NCI-H526 (cell line): ENCODE data around the gene SARNP.
"Not testable (repeated sequence)": the region's sequence is repeated elsewhere in the genome, so short reads cannot be mapped to it uniquely, and the experiment has no call there.

Experiments
- DNase-seq, 2 experiments: peaks; one replicate each; lab custom pipeline; 2025; lab: John Stamatoyannopoulos, UW

Gene SARNP

GRCh38 chr12:55817345-55818139, at the start of gene SARNP, which contains the start of gene ORMDL2:
Gene SARNP, minus strand, starts transcription at chr12:55817724. Its CDS starts 23 bp downstream, at chr12:55817701.
Gene ORMDL2, plus strand, starts transcription at chr12:55818041. Its CDS starts 959 bp downstream, at chr12:55819000.
- peak; percentile 99 to 100 for DNase-seq

DNA sequence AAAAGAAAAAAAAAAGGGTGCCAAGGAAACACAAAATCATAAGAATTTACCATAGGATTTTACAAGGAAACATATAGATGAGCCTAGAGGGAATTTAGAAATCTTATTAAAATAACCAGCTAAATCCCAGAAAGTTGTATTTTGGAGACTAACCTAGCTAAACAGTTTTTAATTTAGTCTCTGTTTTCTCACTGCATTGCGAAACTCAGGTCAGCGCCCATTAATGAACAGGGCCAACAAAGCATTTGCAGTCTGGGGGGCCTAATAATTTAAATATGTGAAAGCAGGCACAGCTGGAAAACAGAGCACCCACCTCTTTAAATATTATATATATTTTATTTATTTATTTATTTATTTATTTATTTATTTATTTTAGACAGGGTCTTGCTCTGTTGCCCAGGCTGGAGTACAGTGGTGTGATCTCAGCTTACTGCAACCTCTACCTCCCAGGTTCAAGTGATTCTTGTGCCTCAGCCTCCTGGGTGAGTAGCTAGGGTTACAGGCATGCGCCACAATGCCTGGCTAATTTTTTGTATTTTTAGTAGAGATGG, 49.0 kb upstream of the SARNP start:
- not testable (repeated sequence) for DNase-seq

GRCh38 chr12:55865327-55865726, 47.8 kb upstream of the SARNP start:
- DNase-seq = no peak

- not testable (repeated sequence) for DNase-seq
Measured at GRCh38 chr12:55862931-55863330, 45.4 kb upstream of the SARNP start.

- no peak for DNase-seq
Measured at GRCh38 chr12:55862286-55862685, 44.8 kb upstream of the SARNP start.

DNA sequence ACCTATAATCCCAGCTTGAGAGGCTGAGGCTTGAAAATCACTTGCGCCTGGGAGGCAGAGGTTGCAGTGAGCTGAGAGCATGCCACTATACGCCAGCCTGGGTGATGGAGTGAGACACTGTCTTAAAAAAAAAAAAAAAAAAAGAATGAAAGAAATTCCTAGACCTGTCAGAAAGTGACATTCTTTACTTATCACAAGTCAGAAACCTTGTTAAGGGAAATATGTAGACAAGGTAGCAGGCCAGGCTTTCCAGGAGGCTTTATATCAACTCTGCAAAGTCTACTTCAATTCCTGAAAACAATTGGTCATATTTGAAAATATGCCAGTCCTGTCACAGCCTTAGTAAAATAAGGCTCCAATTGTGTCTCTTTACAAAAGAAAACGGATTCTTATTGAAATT, 44.3 kb upstream of the SARNP start:
- no peak for DNase-seq

DNA sequence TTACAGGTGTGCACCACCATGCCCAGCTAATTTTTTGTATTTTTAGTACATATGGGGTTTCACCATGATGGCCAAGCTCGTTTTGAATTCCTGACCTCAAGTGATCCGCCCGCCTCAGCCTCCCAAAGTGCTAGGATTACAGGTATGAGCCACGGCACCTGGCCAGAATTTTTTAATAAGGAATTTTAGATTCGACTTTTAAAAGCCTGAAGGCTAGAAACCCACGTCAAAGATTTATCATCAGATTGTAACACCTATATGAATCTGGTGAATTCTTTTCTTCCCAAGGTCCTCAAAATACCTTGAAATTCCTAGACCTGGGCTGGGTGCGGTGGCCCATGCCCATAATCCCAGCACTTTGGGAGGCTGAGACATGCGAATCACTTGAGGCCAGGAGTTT, 43.9 kb upstream of the SARNP start:
- no peak for DNase-seq

GRCh38 chr12:55852740-55853139, 35.2 kb upstream of the SARNP start:
- DNase-seq = no peak

DNA sequence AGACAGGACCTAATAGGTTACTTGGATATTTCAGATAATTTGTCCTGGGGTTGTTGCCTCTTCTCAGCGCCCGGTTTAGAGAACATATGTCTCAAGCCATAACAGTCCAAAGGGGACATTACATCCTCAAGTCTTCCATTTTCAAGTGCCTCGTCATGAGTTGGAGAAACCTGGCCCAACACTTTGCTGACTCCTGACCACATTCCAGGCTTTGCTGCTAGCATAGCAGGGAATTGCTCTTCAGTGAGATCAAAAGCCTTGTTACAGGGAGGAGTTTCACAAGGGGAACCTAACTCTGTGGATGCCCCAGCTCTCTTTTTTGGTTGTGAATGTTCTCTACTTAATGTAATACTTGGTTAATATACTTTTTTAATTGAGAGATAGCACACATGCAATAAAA, 33.4 kb upstream of the SARNP start:
- no peak for DNase-seq

DNA sequence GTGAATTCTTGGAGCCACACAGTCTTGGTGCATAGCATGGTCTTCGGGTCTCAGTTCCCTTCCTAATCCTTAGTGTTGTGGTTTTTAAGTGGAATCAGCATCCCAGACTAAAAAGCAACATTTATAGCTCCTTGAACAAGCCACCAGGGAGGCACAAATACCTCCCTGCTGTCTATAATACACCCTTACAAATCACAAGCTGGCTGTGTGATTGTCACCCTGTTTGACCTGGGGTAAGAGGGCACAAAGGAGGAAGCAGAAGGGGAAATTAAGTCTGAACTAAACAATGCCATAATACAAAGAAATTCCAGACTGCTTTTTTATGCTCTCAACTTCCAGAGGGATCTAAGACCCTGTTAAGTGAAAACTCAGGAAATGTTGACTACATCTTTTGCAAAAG, 32.9 kb upstream of the SARNP start:
- no peak for DNase-seq

- DNase-seq = no peak
Measured at GRCh38 chr12:55849616-55850343, 32.3 kb upstream of the SARNP start.

DNA sequence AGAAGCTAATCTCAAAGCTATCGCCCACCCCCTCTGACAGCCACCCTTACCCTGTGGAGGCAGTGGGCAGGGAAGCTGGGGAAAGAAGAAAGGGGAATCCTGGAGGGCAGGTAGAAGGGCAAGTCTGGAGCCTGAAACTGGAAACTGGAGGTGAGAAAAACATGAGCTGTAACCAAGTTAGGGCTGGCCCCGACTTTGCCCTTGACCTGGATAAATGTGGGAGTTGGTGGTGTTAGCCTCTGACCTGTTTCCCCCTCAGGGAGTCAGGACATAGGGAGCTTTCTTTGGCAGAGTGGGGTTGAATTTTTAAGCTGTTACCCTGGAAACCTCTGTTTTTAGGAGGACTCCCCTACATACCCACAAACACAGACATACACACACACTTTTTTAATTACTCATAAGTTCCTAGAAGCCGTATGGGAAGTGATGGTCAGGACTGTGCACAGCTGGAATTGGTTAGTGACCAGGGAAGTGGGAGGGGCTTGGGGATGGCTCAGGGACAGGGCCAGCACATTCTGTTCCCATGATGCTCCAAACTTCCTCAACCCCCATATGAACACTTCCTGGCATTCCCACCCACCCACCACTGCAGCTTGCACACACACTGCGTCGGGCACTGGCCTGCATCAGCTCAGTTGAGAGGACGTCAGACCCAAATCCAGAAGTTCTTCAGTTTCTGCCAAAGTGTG, 30.2 kb upstream of the SARNP start:
- no peak for DNase-seq

GRCh38 chr12:55847033-55847432, 29.5 kb upstream of the SARNP start:
- no peak for DNase-seq

DNA sequence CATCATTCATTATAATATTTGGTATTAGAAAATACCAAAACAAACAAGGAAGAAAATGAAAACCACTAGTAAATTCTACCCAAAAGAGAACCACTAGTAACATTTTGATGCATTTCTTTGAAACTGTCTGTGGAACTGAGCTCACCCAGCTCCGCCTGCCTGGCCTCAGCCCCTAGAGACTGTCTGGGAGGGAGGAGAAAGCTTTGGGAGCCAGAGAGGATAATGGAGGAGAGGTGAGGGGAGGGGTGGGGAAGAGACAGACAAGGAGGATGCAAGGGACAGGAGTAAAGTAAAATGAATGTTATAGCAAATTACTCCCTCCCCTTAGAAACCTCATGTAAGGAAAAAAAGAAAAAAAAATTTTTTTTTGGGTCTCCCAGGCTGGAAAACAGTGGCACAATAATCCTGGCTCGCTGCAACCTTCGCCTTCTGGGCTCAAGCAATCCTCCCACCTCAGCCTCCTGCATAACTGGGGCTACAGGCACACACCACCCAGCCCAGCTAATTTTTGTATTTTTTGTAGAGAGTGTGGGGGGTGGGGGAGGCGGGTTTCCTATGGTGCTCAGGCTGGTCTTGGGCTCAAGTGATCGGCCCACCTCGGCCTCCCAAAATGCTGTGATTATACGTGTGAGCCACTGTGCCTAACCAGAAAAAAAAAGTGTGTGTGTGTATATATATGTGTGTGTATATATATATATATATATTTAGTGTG, 28.4 kb upstream of the SARNP start:
- DNase-seq = no peak

GRCh38 chr12:55845361-55845760, 27.8 kb upstream of the SARNP start:
- DNase-seq = no peak

DNA sequence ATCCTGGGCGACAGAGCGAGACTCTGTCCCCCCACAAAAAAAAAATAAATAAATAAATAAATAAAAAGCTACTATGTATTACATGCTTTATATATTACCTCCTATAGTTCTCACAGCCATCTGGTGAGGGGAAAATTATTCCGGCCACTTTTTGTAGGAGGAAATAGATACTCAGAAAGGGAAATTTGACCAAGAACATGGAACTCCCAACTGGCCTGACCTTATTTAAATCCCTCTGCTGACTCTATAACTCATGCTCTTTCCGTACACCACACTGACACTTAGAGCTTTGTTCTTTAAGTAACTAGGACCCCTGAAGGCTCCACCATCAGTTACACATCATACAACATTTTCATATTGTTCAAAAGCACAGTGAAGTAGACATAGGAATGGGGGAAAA, 27.4 kb upstream of the SARNP start:
- no peak for DNase-seq

DNA sequence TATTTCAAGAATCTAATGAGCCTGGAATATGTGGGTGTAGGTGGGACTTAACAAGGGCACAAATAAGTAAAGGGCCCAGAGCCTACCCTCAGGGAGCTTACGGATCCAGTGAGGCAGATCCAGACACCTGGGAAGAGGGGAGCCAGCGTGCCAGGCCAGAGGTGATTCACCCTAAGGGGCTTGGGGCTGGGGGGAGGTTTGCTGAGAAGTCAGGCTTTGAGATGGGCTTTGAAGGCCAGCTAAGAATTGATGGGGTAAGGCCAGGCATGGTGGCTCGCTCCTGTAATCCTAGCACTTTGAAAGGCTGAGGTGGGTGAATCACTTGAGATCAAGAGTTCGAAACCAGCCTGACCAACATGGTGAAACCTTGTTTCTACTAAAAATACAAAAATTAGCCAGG, 25.9 kb upstream of the SARNP start:
- no peak for DNase-seq

GRCh38 chr12:55842681-55843429, 25.3 kb upstream of the SARNP start, which contains the start of gene MMP19:
Gene MMP19, minus strand, starts transcription at chr12:55842936. Its CDS starts 106 bp downstream, at chr12:55842830.
- DNase-seq = no peak

DNA sequence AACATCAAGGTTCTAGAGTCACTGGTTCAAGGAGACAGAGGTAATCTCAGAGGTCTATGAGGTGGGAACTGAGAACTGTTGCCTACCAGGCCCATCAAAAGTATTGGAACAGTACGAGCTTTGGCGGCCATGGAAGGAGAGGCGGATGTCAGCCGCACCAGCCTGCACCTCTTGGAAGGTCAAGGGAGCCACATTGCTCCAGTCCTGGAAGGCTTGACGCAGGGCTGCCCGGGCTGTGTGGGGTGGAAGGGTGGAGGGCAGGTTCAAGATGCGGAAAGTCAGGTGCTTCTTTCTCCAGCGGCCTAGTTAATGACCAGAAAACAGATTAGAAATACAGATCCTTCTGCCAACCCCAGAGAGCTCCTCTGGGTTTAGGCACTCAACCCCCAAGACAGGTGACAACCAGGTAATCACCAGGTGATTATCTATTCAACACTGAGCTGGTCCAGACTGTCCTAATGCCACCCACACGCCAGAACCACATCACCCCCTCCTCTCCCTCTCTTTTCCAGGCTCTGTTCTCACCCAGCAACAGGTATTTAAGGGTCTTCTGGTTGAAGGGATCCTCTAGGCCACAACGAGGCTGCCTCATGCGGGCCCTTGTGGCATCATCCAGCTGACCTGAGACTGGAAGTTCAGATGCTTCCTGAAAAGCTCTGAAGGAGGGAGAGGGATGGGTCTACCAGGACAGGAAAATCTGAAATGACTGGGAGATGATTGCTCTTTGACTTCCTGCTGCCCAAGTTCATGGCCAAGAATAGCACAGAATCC, 23.2 kb upstream of the SARNP start:
- DNase-seq = no peak
